Activated CD8-positive, alpha-beta memory T cell treated with anti-CD3 and anti-CD28 coated beads, Interleukin-2, amount 50 U/mL, for 1 hour (primary cell): ENCODE results near the gene PACSIN1.
"Not testable (repeated sequence)": the region's sequence is repeated elsewhere in the genome, so short reads cannot be mapped to it uniquely, and the experiment has no call there.

Source experiments
- DNase-seq: peaks from one replicate; pipeline ENCODE4 v3.0.0-alpha.2; 2020; ENCODE audit errors: extremely low read depth

PACSIN1 gene

GRCh38 chr6:34457742-34458735 lies 7.8 kb upstream of the PACSIN1 start:
- DNase-seq: no peak

GRCh38 chr6:34459899-34460593 lies 5.8 kb upstream of the PACSIN1 start:
- DNase-seq: no peak

DNA sequence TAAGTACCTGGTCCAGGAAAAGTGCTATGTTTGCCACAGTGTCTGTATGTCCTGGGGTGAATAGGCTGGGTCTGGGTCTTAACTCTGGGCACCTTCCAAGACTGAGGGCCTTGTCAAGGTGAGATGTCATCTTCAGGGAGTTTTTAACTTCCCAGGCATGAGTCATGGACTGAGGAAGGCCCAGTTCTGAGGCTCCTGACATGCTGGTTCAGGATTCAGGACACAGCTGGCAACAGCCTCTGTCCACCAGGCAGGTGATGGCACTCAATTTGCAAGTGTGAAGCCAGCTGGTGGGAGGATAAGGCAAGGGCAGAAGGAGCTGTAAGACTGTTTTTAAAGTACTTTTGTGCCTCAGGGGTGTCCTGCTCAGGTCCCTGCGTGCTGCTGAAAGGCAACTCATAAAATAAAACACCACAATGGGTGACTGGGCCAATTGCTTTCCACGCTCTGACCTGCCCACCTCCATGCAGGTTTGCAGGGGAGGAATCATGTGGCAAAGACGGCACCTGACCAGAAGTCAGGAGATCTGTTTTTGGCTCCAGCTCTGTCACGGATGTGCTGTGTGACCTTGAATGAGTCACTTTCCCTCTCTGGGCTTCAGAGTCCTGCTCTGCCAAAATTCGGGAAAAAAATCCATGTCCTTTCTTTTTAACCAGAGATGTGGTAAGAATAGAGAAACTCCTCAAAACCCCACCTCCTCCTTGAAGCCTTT lies 4.9 kb upstream of the PACSIN1 start:
- DNase-seq: no peak

GRCh38 chr6:34462010-34462409 lies 3.9 kb upstream of the PACSIN1 start:
- DNase-seq: no peak

GRCh38 chr6:34462551-34462971 lies 3.3 kb upstream of the PACSIN1 start:
- no peak for DNase-seq

DNA sequence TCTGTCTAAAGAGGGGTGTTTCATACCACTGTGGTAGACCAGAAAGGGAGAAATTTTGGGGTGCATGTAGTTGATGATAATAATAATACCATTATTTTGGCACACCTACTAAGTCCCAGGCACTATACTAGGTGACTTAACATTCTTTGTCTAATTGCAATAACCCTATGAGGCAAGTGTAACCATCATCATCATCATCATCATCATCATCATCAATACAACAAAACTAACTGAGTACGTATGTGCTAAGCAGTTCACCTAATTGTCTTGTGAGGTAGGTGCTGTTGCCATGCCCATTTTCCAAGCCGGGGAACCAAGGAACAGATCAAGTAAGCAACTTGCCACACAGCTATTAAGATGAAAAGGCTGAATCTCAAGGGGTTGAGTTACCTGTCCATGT lies 2.6 kb upstream of the PACSIN1 start:
- no peak for DNase-seq

GRCh38 chr6:34463849-34464248 lies 2.0 kb upstream of the PACSIN1 start:
- no peak for DNase-seq

DNA sequence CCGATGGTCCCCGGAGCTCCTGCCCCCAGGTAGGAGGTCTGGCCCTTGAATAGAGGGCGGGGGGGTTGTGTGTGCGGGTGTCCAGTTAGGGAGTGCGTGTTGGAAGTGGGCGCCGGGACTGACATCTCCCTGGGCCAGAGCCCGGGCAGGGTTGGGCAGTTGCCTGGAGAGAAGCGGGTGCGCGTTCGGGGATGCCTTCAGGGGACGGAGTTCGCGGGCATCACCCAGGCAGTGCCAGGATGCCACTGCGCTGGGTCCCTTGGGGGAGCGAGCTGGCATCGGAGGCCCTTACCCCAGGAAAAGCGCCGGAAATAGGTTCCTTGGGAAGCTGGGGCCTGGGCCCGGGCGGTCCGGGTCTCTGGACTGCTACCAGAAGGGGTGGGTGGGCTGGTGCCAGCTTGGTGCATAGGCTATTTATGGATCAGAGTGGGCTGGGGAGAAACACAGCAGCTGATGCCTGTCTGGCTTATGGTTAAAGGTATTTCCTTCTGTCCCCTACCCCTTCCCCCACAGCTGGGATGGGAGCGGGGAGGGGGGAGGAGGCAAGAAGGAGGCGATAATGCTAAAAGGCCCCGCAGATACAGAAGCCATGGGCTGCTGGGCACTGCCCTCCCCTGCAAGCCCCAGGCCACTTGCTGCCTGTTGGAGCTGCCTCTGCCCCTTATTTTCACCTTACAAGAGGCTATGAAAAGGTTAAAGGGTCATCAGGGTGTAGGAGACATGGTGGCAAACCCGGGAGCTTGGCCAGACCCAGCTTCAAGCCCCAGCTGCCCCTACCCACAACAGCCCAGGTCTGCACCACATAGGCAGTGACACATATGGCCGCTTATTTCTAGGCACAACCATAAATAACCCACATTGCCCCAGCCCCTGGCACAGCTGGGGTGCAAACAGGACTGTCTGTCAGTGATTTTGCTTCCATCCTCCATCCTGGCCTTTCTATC lies 638 bp downstream of the PACSIN1 start:
- no peak for DNase-seq

DNA sequence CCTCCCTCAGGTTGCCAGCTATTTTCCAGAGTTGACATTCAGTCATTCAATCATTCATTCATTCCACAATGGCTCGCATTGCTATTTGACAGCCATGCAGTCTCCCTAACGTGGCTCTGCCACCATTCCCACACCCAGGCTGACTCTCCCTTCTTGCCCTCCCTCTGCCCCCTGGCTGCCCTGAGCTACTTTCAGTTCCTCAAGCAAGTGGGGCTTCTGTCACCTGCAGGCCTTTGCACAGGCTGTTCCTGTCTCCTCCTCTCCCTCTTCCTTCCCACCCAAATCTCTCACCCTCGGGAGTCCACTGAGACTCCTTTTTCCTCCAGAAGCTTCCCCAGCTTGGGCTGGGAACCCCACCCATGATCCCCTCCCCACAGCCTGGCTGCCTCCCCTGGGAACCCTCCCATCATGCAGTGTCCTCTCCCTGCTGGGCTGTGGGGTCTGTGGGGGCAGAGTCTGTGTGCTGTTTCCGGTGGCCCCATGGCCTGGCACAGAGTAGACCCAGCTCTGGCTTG lies 2.6 kb downstream of the PACSIN1 start:
- no peak for DNase-seq

- DNase-seq: no peak
Observed at GRCh38 chr6:34469499-34469898, 3.6 kb downstream of the PACSIN1 start.

DNA sequence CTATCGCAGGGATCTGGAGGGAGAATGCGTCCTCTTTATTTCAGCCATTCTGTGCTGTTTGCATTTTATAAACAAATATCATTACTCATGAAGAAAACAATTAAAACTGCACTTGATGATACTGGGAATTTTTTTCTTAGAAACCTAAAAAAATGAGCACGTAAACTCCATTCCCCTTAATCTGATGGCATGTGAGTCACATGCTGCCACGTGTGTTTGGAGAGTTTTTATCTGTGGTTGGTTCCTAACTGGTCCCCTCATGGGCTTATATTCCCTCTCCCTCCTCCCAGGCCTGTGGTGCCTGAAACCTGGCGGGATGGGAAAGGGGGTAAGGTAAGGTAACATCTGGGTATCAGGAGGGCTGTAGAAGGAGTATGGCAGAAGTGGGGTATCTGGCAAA lies 6.5 kb downstream of the PACSIN1 start:
- DNase-seq: no peak

- no peak for DNase-seq
Observed at GRCh38 chr6:34473967-34474366, 8.1 kb downstream of the PACSIN1 start.

DNA sequence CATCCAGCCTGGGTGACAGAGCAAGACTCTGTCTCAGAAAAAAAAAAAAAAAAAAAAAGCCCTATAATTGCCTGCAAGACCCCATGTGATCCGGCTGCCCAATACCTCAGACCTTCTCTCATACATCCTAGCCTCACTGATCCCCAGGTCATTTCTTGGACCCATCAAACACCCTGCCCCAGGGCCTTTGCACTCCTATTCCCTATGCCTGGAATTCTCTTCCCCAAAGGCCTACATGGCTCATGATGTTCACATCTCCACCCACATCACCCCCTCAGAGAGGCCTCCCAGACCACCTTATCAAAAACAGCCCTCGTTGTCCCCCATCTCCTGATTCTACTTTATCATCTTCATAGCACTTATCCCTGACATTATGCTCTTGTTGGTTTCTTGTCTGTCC lies 8.9 kb downstream of the PACSIN1 start:
- DNase-seq: no peak

- DNase-seq: no peak
Observed at GRCh38 chr6:34475238-34475682, 9.4 kb downstream of the PACSIN1 start.

DNA sequence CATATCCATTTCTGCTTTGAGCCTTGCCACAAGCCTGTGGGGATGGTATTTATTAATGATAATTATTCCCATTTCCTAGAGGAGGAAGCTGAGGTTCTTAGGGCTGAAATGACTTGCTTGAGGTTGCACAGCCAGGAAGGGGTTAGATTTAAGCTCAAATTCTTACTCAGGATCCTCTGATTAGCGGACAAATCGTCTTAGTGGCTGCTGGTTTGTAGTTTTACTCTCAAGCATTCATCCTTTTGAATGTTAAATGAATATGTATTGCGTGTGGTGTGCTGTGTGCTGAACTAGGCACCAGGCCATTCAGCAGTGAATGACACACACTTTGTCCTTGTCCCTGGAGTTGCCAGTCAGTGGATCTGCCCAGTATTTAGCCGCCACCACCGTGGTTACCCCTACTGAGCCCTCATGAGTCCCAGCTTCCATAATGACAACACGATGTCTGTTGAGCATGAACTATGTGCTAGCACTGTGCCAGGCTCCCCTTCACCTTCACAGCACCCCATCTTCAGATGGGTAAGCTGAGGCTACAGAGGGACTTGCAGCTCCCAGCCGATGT lies 10.0 kb downstream of the PACSIN1 start:
- DNase-seq: no peak

DNA sequence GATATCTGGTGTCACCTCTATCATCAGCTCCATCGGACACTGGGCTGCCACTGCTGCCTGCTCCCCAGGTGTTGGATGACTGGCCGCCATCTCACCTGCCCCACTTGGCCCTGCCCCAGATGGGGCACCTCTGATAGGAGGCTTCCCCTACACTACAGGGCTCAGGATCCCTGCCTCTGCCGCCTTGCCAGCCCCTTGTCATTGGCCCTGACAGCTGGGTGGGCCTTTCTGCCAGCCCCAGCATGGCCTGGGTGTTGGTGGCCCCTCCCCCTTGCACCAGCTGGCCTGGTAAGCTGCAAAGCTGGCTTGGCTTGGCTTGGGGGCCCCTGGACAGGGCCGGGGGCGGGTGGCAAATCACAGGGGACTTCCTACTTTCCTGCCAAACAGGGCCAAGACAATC lies 10.6 kb downstream of the PACSIN1 start:
- no peak for DNase-seq

DNA sequence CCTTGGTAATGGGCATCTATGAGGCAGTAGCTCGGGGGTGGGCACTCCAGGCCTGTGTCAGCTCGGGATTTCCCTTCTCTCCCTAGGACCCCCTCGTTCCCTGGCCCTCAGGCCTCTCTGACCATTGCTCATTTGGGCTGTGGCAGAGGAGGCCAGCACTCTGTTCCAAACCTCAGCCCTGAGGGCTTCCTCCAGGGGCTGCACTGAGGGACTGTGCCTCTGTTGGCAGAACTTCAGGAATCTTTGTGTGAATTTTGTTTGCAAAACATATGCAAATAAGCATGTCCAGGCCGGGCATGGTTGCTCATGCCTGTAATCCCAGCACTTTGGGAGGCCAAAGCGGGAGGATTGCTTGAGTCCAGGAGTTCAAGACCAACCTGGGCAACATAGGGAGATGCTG lies 11.0 kb downstream of the PACSIN1 start:
- DNase-seq: no peak

GRCh38 chr6:34478796-34479195 lies 12.9 kb downstream of the PACSIN1 start:
- DNase-seq: no peak

GRCh38 chr6:34483781-34484180 lies 17.9 kb downstream of the PACSIN1 start:
- DNase-seq: not testable (repeated sequence)

GRCh38 chr6:34484391-34484790 lies 18.5 kb downstream of the PACSIN1 start:
- no peak for DNase-seq

- peak; percentile 40 for DNase-seq
Observed at GRCh38 chr6:34484899-34485298, 19.0 kb downstream of the PACSIN1 start.
